ENCODE measurements around the gene LRRTM2. TPM values are rescaled to one million over a fixed set of nuclear protein-coding genes. Genes with fewer than 3 reads are reported as not detected.
A peak's percentile ranks its signal among the peaks of the same experiment; 100 is the strongest.

LRRTM2 gene
- total RNA-seq, 1 donor from 2014 or later: 0.54 TPM

GRCh38 chr5:138831703-138832102, 43.4 kb downstream of the LRRTM2 start:
- FAIRE-seq: no peak
- H2AFZ ChIP-seq (ENCODE audit: low read depth, low read length): no peak overlapping the region
- peaks cover 10% of the 10 kb centered on the region for H3K36me3 Mint-ChIP-seq (ENCODE audit: low read depth, unreplicated experiment)
- H3K4me3 ChIP-seq (ENCODE audit: insufficient read depth, low read depth, low read length): no peak overlapping the region
- H3K36me3 ChIP-seq (ENCODE audit: insufficient read depth, low read length): peaks cover 19% of the 10 kb centered on the region
- H3K27ac ChIP-seq (ENCODE audit: low read depth, low read length): no peak overlapping the region
- H3K4me3 Mint-ChIP-seq (ENCODE audit: unreplicated experiment): no peak overlapping the region
- no peak overlapping the region for H3K27ac Mint-ChIP-seq (ENCODE audit: unreplicated experiment)
- H3K27me3 ChIP-seq (ENCODE audit: insufficient read depth, low read length): no peaks in the 10 kb centered on the region
- no peak overlapping the region for H3K4me2 ChIP-seq (ENCODE audit: low read length)
- no peak for TF ChIP-seq EZH2 (IDR thresholded peaks at IDR 0.05; ENCODE audit: insufficient read depth, low read length)
- TF ChIP-seq, protein P1, sequence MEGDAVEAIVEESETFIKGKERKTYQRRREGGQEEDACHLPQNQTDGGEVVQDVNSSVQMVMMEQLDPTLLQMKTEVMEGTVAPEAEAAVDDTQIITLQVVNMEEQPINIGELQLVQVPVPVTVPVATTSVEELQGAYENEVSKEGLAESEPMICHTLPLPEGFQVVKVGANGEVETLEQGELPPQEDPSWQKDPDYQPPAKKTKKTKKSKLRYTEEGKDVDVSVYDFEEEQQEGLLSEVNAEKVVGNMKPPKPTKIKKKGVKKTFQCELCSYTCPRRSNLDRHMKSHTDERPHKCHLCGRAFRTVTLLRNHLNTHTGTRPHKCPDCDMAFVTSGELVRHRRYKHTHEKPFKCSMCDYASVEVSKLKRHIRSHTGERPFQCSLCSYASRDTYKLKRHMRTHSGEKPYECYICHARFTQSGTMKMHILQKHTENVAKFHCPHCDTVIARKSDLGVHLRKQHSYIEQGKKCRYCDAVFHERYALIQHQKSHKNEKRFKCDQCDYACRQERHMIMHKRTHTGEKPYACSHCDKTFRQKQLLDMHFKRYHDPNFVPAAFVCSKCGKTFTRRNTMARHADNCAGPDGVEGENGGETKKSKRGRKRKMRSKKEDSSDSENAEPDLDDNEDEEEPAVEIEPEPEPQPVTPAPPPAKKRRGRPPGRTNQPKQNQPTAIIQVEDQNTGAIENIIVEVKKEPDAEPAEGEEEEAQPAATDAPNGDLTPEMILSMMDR (IDR thresholded peaks at IDR 0.05; ENCODE audit: insufficient read depth, low read depth, low read length): no peak
- no peaks in the 10 kb centered on the region for H3K27me3 Mint-ChIP-seq (ENCODE audit: low read depth, unreplicated experiment)
- no peak overlapping the region for H3K9ac ChIP-seq (ENCODE audit: low read length)
- peaks cover 43% of the 10 kb centered on the region for H3K4me1 Mint-ChIP-seq (ENCODE audit: low read depth, unreplicated experiment)
- peaks cover 11% of the 10 kb centered on the region for H3K4me1 ChIP-seq (ENCODE audit: insufficient read depth, low read length)
- H3K79me2 ChIP-seq (ENCODE audit: insufficient read depth, low read length): peaks cover 90% of the 10 kb centered on the region
- H3K9me3 Mint-ChIP-seq (ENCODE audit: unreplicated experiment): no peaks in the 10 kb centered on the region
- H3K9me3 ChIP-seq (ENCODE audit: insufficient read depth, low read depth, low read length): no peaks in the 10 kb centered on the region
- H4K20me1 ChIP-seq (ENCODE audit: insufficient read depth, low read length): peaks cover 89% of the 10 kb centered on the region
- peak; percentile 74 for DNase-seq (ENCODE audit: low read depth)

DNA sequence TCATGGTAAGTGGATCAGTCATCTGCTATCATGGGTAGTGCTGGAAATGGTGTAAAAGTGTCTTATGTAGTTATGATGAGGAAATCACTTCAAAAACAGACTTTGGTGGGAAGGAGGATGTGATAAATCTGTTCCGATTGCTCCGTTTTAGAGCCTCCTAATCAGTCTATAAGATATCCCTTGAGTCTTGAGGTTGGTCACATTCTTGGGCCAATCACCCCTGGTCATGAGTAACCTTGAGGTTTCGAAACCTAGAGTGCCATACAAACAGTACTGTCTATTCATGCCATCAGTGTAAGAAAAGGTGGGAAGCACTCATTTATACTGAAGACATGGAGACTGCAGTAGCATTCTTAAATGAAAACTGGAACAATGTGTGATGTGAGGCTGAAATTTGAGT, 45.8 kb downstream of the LRRTM2 start:
- no peaks in the 10 kb centered on the region for H3K9me3 Mint-ChIP-seq (ENCODE audit: unreplicated experiment)
- DNase-seq (ENCODE audit: low read depth) (no peak), FAIRE-seq (peak; percentile 9)
- no peak overlapping the region for H3K27ac ChIP-seq (ENCODE audit: low read depth, low read length)
- no peak overlapping the region for H3K4me3 ChIP-seq (ENCODE audit: insufficient read depth, low read depth, low read length)
- peaks cover 80% of the 10 kb centered on the region for H3K79me2 ChIP-seq (ENCODE audit: insufficient read depth, low read length)
- H3K27me3 Mint-ChIP-seq (ENCODE audit: low read depth, unreplicated experiment): no peaks in the 10 kb centered on the region
- H3K4me2 ChIP-seq (ENCODE audit: low read length): no peak overlapping the region
- no peak overlapping the region for H3K27ac Mint-ChIP-seq (ENCODE audit: unreplicated experiment)
- H3K9ac ChIP-seq (ENCODE audit: low read length): no peak overlapping the region
- H3K36me3 ChIP-seq (ENCODE audit: insufficient read depth, low read length): peaks cover 34% of the 10 kb centered on the region
- H3K4me1 ChIP-seq (ENCODE audit: insufficient read depth, low read length): peaks cover 14% of the 10 kb centered on the region
- H3K27me3 ChIP-seq (ENCODE audit: insufficient read depth, low read length): no peaks in the 10 kb centered on the region
- peaks cover 38% of the 10 kb centered on the region for H3K4me1 Mint-ChIP-seq (ENCODE audit: low read depth, unreplicated experiment)
- H4K20me1 ChIP-seq (ENCODE audit: insufficient read depth, low read length): peaks cover 89% of the 10 kb centered on the region
- H3K9me3 ChIP-seq (ENCODE audit: insufficient read depth, low read depth, low read length): no peaks in the 10 kb centered on the region
- H3K36me3 Mint-ChIP-seq (ENCODE audit: low read depth, unreplicated experiment): peaks cover 10% of the 10 kb centered on the region
- no peak overlapping the region for H3K4me3 Mint-ChIP-seq (ENCODE audit: unreplicated experiment)
- no peak overlapping the region for H2AFZ ChIP-seq (ENCODE audit: low read depth, low read length)
- TF ChIP-seq, protein P1 (IDR thresholded peaks at IDR 0.05; ENCODE audit: insufficient read depth, low read depth, low read length): no peak
- no peak for TF ChIP-seq EZH2 (IDR thresholded peaks at IDR 0.05; ENCODE audit: insufficient read depth, low read length)

DNA sequence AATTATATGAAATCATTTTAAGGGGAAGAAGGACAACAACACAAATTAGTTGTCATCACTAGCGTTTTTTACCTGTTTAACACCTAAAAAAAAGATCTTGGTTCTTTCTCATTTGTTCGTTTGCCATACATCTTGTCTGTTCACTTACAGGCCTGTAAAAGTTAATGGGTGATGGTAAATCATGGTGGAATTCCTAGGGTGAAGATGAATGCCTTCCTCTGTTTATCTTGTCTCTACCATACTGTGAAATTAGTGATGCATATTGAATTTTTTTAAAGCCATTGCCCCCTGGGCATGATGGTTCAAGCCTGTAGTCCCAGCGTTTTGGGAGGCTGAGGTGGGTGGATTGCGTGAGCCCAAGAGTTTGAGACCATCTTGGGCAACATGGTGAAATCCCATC, 46.6 kb downstream of the LRRTM2 start:
- no peak for DNase-seq (ENCODE audit: low read depth)
- Histone ChIP-seq H3K79me2 (ENCODE audit: insufficient read depth, low read length) (peaks cover 76% of the 10 kb centered on the region), H4K20me1 (ENCODE audit: insufficient read depth, low read length) (peaks cover 87% of the 10 kb centered on the region), H3K27me3 (ENCODE audit: insufficient read depth, low read length) (no peaks in the 10 kb centered on the region), H3K36me3 (ENCODE audit: insufficient read depth, low read length) (peaks cover 34% of the 10 kb centered on the region), H2AFZ (ENCODE audit: low read depth, low read length) (no peak overlapping the region), H3K4me2 (ENCODE audit: low read length) (no peak overlapping the region), H3K4me3 (ENCODE audit: insufficient read depth, low read depth, low read length) (no peak overlapping the region), H3K27ac (ENCODE audit: low read depth, low read length) (no peak overlapping the region), H3K9me3 (ENCODE audit: insufficient read depth, low read depth, low read length) (no peaks in the 10 kb centered on the region), H3K4me1 (ENCODE audit: insufficient read depth, low read length) (peaks cover 14% of the 10 kb centered on the region), H3K9ac (ENCODE audit: low read length) (no peak overlapping the region)
- Mint-ChIP-seq H3K27ac (ENCODE audit: unreplicated experiment) (no peak overlapping the region), H3K36me3 (ENCODE audit: low read depth, unreplicated experiment) (peaks cover 10% of the 10 kb centered on the region), H3K27me3 (ENCODE audit: low read depth, unreplicated experiment) (no peaks in the 10 kb centered on the region), H3K4me3 (ENCODE audit: unreplicated experiment) (no peak overlapping the region), H3K9me3 (ENCODE audit: unreplicated experiment) (no peaks in the 10 kb centered on the region), H3K4me1 (ENCODE audit: low read depth, unreplicated experiment) (peaks cover 31% of the 10 kb centered on the region)
- FAIRE-seq: no peak
- TF ChIP-seq, protein P1 (IDR thresholded peaks at IDR 0.05; ENCODE audit: insufficient read depth, low read depth, low read length): no peak
- no peak for TF ChIP-seq EZH2 (IDR thresholded peaks at IDR 0.05; ENCODE audit: insufficient read depth, low read length)
